Peyer's patch (tissue), 4 donors: ENCODE data around the gene NLRP5. TPM values are rescaled to one million over a fixed set of nuclear protein-coding genes. Genes with fewer than 3 reads are reported as not detected.

ENCODE experiments used
- DNase-seq, 3 donors: peaks; one replicate each; pipeline ENCODE4 v3.0.0-alpha.2; 2017 to 2019
- H3K27ac ChIP-seq, 4 donors: fragments of 200-600 bp; sonication (generic); one replicate each; pipeline ENCODE4 v1.5.1; 2016 to 2019
- H3K27me3 ChIP-seq, 2 donors: fragments of 200-600 bp; sonication (generic); one replicate each; pipeline ENCODE4 v1.5.1; 2019
- H3K36me3 ChIP-seq, 3 donors: fragments of 200-600 bp; sonication (generic); one replicate each; pipeline ENCODE4 v1.5.1; 2016 to 2019
- H3K4me1 ChIP-seq, 4 donors: fragments of 200-600 bp; sonication (generic); one replicate each; pipeline ENCODE4 v1.5.1; 2016 to 2019
- H3K4me3 ChIP-seq, 4 donors: fragments of 200-600 bp; sonication (generic); 1 replicate in 3 of 4; 2 replicates in 1 of 4; pipeline ENCODE4 v1.5.1; 2016 to 2019; ENCODE audit warnings: mild to moderate bottlenecking in 1 of 4
- H3K9me3 ChIP-seq, 4 donors: fragments of 200-600 bp; sonication (generic); one replicate each; pipeline ENCODE4 v1.5.1; 2016 to 2019; ENCODE audit warnings: mild to moderate bottlenecking in 1 of 4
- CTCF ChIP-seq, 6 experiments: fragments of 450-650 bp in 4 of 6; fragments of 200-600 bp in 2 of 6; sonication (generic) in 1 of 6; IDR thresholded peaks; one replicate each; pipeline ENCODE4 v1.5.1; 2017 to 2019; ENCODE audit warnings: antibody characterized with exemption in 6 of 6, mild to moderate bottlenecking in 3 of 6, moderate library complexity in 1 of 6
- POLR2A ChIP-seq, 2 donors: fragments of 450-650 bp; IDR thresholded peaks; one replicate each; pipeline ENCODE4 v1.5.1; 2017; ENCODE audit warnings: antibody characterized with exemption in 2 of 2, mild to moderate bottlenecking in 2 of 2, moderate library complexity in 2 of 2
- total RNA-seq, 4 donors: library from RNA; depleted of rRNA; stranded (reverse); fragments of >200 nt; gene quantifications; one replicate each; pipeline ENCODE4 v1.1.0, GENCODE V29; 2016

Gene NLRP5
- total RNA-seq, 4 donors from 2014 or later: not detected

GRCh38 chr19:56080669-56081401, 94.3 kb downstream of the NLRP5 start:
- H3K27me3 ChIP-seq: no peaks in the 10 kb centered on the region
- TF ChIP-seq CTCF (IDR thresholded peaks at IDR 0.05) (peak; percentile 17 to 65 (median 56)), POLR2A (IDR thresholded peaks at IDR 0.05) (no peak)
- peak; percentile 83 to 92 (median 86) for DNase-seq
- peak overlapping the region; percentile 24 to 52 (median 47) for H3K4me3 ChIP-seq
- peak overlapping the region in 1 of 4 donors; percentile 49 for H3K27ac ChIP-seq
- H3K4me1 ChIP-seq: peaks cover 0 to 12% (median 2%) of the 10 kb centered on the region in 4 donors
- H3K36me3 ChIP-seq: no peaks in the 10 kb centered on the region
- no peaks in the 10 kb centered on the region for H3K9me3 ChIP-seq

GRCh38 chr19:56083668-56084067, 97.1 kb downstream of the NLRP5 start:
- H3K27me3 ChIP-seq: no peaks in the 10 kb centered on the region
- DNase-seq: no peak
- H3K9me3 ChIP-seq: no peaks in the 10 kb centered on the region
- H3K36me3 ChIP-seq: peaks cover 0 to 21% (median 0%) of the 10 kb centered on the region in 3 donors
- no peak overlapping the region for H3K4me3 ChIP-seq
- H3K27ac ChIP-seq: no peak overlapping the region
- peaks cover 0 to 12% (median 2%) of the 10 kb centered on the region in 4 donors for H3K4me1 ChIP-seq
- TF ChIP-seq POLR2A (IDR thresholded peaks at IDR 0.05) (no peak), CTCF (IDR thresholded peaks at IDR 0.05) (no peak)

GRCh38 chr19:56084835-56085536, 98.4 kb downstream of the NLRP5 start:
- peaks cover 0 to 12% (median 2%) of the 10 kb centered on the region in 4 donors for H3K4me1 ChIP-seq
- no peaks in the 10 kb centered on the region for H3K27me3 ChIP-seq
- H3K4me3 ChIP-seq: no peak overlapping the region
- no peaks in the 10 kb centered on the region for H3K9me3 ChIP-seq
- H3K27ac ChIP-seq: no peak overlapping the region
- TF ChIP-seq CTCF (IDR thresholded peaks at IDR 0.05) (no peak), POLR2A (IDR thresholded peaks at IDR 0.05) (no peak)
- H3K36me3 ChIP-seq: peaks cover 0 to 35% (median 0%) of the 10 kb centered on the region in 3 donors
- DNase-seq: no peak

GRCh38 chr19:56085571-56086275, 99.1 kb downstream of the NLRP5 start:
- Histone ChIP-seq H3K27ac (no peak overlapping the region), H3K36me3 (peaks cover 0 to 41% (median 0%) of the 10 kb centered on the region in 3 donors), H3K9me3 (no peaks in the 10 kb centered on the region), H3K4me1 (peaks cover 0 to 10% (median 2%) of the 10 kb centered on the region in 4 donors), H3K4me3 (no peak overlapping the region), H3K27me3 (no peaks in the 10 kb centered on the region)
- DNase-seq: no peak
- TF ChIP-seq CTCF (IDR thresholded peaks at IDR 0.05): no peak
- TF ChIP-seq POLR2A (IDR thresholded peaks at IDR 0.05): no peak

GRCh38 chr19:56086671-56087430, 100.3 kb downstream of the NLRP5 start:
- Histone ChIP-seq H3K27ac (no peak overlapping the region), H3K4me1 (no peaks in the 10 kb centered on the region), H3K27me3 (no peaks in the 10 kb centered on the region), H3K36me3 (peaks cover 0 to 41% (median 0%) of the 10 kb centered on the region in 3 donors), H3K9me3 (no peaks in the 10 kb centered on the region), H3K4me3 (no peak overlapping the region)
- TF ChIP-seq POLR2A (IDR thresholded peaks at IDR 0.05) (no peak), CTCF (IDR thresholded peaks at IDR 0.05) (no peak)
- DNase-seq: no peak
